ENCODE measurements around the gene RABEP2. TPM values are rescaled to one million over a fixed set of nuclear protein-coding genes. Genes with fewer than 3 reads are reported as not detected.

RABEP2 gene
- total RNA-seq, 1 experiment from 2014 or later: 40.2 TPM

GRCh38 chr16:28877655-28878000 lies 47.4 kb downstream of the RABEP2 start:
- no peaks in the 10 kb centered on the region; the same call in 1 of the 2 replicates for H3K36me3 ChIP-seq (ENCODE audit: low read depth, low read length)
- H3K9ac ChIP-seq (ENCODE audit: low read length): no peak overlapping the region
- POLR2A ChIA-PET (ENCODE audit: unreplicated experiment): no interaction called here
- H3K79me2 ChIP-seq (ENCODE audit: low read length): no peaks in the 10 kb centered on the region
- H3K9me3 ChIP-seq (ENCODE audit: low read length): no peaks in the 10 kb centered on the region
- no peak for ATAC-seq
- H3K27me3 ChIP-seq (ENCODE audit: low read length): no peaks in the 10 kb centered on the region
- H3K4me3 ChIP-seq (ENCODE audit: low read length): no peak overlapping the region
- TF ChIP-seq EZH2 (IDR thresholded peaks at IDR 0.05; ENCODE audit: low read length, unreplicated experiment): no peak
- no peak for TF ChIP-seq CTCF (conservative IDR thresholded peaks at IDR 0.05; ENCODE audit: low read depth, low read length)
- TF ChIP-seq EZH2phosphoT487 (IDR thresholded peaks at IDR 0.05; ENCODE audit: borderline replicate concordance, low read length): no peak
- intact Hi-C loops (cut with micrococcal nuclease): no loop called here
- H3K27ac ChIP-seq (ENCODE audit: low read length): no peak overlapping the region
- peaks cover 8% of the 10 kb centered on the region; the same call in 1 of the 2 replicates for H3K4me1 ChIP-seq (ENCODE audit: insufficient read depth, low read length)
- CTCF ChIA-PET: no interaction called here
- no TSS peak for BruUV-seq (replicated peaks)
- DNase-seq: no peak
- no peak overlapping the region for H2AFZ ChIP-seq (ENCODE audit: low read length)
- no peaks in the 10 kb centered on the region for H3K9me2 ChIP-seq (replicated peaks; ENCODE audit: low read length)
- no peak overlapping the region for H3K4me2 ChIP-seq (ENCODE audit: low read length)
- H3F3A ChIP-seq (ENCODE audit: low read length, unreplicated experiment): no peaks in the 10 kb centered on the region
- H4K20me1 ChIP-seq (ENCODE audit: low read length): no peaks in the 10 kb centered on the region

GRCh38 chr16:28876973-28877654 lies 47.9 kb downstream of the RABEP2 start:
- H3K27me3 ChIP-seq (ENCODE audit: low read length): no peaks in the 10 kb centered on the region
- H3K36me3 ChIP-seq (ENCODE audit: low read depth, low read length): no peaks in the 10 kb centered on the region; the same call in 1 of the 2 replicates
- ATAC-seq (no peak), DNase-seq (no peak)
- no peak overlapping the region for H3K4me2 ChIP-seq (ENCODE audit: low read length)
- BruUV-seq (replicated peaks): no TSS peak
- ChIA-PET CTCF (no interaction called here), POLR2A (ENCODE audit: unreplicated experiment) (no interaction called here)
- H3K4me1 ChIP-seq (ENCODE audit: insufficient read depth, low read length): peaks cover 8% of the 10 kb centered on the region; the same call in 1 of the 2 replicates
- intact Hi-C loops (cut with micrococcal nuclease): no loop called here
- no peaks in the 10 kb centered on the region for H3K79me2 ChIP-seq (ENCODE audit: low read length)
- no peaks in the 10 kb centered on the region for H4K20me1 ChIP-seq (ENCODE audit: low read length)
- no peak overlapping the region for H3K4me3 ChIP-seq (ENCODE audit: low read length)
- H3K9ac ChIP-seq (ENCODE audit: low read length): no peak overlapping the region
- H3K27ac ChIP-seq (ENCODE audit: low read length): no peak overlapping the region
- TF ChIP-seq CTCF (conservative IDR thresholded peaks at IDR 0.05; ENCODE audit: low read depth, low read length): no peak
- no peak for TF ChIP-seq EZH2phosphoT487 (IDR thresholded peaks at IDR 0.05; ENCODE audit: borderline replicate concordance, low read length)
- no peaks in the 10 kb centered on the region for H3K9me3 ChIP-seq (ENCODE audit: low read length)
- no peaks in the 10 kb centered on the region for H3K9me2 ChIP-seq (replicated peaks; ENCODE audit: low read length)
- no peaks in the 10 kb centered on the region for H3F3A ChIP-seq (ENCODE audit: low read length, unreplicated experiment)
- H2AFZ ChIP-seq (ENCODE audit: low read length): no peak overlapping the region

- no peak for ATAC-seq
- H3K4me1 ChIP-seq (ENCODE audit: insufficient read depth, low read length): peaks cover 8% of the 10 kb centered on the region; the same call in 1 of the 2 replicates
- no peak for DNase-seq
- no peaks in the 10 kb centered on the region for H3K79me2 ChIP-seq (ENCODE audit: low read length)
- H3K9me2 ChIP-seq (replicated peaks; ENCODE audit: low read length): no peaks in the 10 kb centered on the region
- no peaks in the 10 kb centered on the region; the same call in 1 of the 2 replicates for H3K36me3 ChIP-seq (ENCODE audit: low read depth, low read length)
- H4K20me1 ChIP-seq (ENCODE audit: low read length): no peaks in the 10 kb centered on the region
- no peak overlapping the region for H2AFZ ChIP-seq (ENCODE audit: low read length)
- H3K27ac ChIP-seq (ENCODE audit: low read length): no peak overlapping the region
- ChIA-PET POLR2A (ENCODE audit: unreplicated experiment) (no interaction called here), CTCF (no interaction called here)
- TF ChIP-seq EZH2 (IDR thresholded peaks at IDR 0.05; ENCODE audit: low read length, unreplicated experiment) (no peak), EZH2phosphoT487 (IDR thresholded peaks at IDR 0.05; ENCODE audit: borderline replicate concordance, low read length) (no peak), CTCF (conservative IDR thresholded peaks at IDR 0.05; ENCODE audit: low read depth, low read length) (no peak)
- no peak overlapping the region for H3K4me3 ChIP-seq (ENCODE audit: low read length)
- BruUV-seq (replicated peaks): no TSS peak
- H3K9ac ChIP-seq (ENCODE audit: low read length): no peak overlapping the region
- H3K9me3 ChIP-seq (ENCODE audit: low read length): no peaks in the 10 kb centered on the region
- no peak overlapping the region for H3K4me2 ChIP-seq (ENCODE audit: low read length)
- intact Hi-C loops (cut with micrococcal nuclease): no loop called here
- H3F3A ChIP-seq (ENCODE audit: low read length, unreplicated experiment): no peaks in the 10 kb centered on the region
- H3K27me3 ChIP-seq (ENCODE audit: low read length): no peaks in the 10 kb centered on the region
Measured at GRCh38 chr16:28876019-28876659, 48.9 kb downstream of the RABEP2 start.

All from PC-3 (cell line).